Naive thymus-derived CD4-positive, alpha-beta T cell (primary cell): ENCODE results near the gene ENHO. TPM values are rescaled to one million over a fixed set of nuclear protein-coding genes. Genes with fewer than 3 reads are reported as not detected.
A peak's percentile ranks its signal among the peaks of the same experiment; 100 is the strongest.

Experiments used
- ATAC-seq: fragments of 150-1000 bp; cut with Tn5 transposase; 2 replicates; pipeline ENCODE4 v1.10.0; 2021; ENCODE audit warnings: mild to moderate bottlenecking, moderate library complexity
- CTCF ChIA-PET: fragments of 350-600 bp; sonication (Branson Sonifier 250); formaldehyde crosslinking; loops from one replicate; lab custom pipeline; 2021; ENCODE audit warnings: antibody characterized with exemption; lab: Charles Lee
- POLR2A ChIA-PET: fragments of 350-600 bp; sonication (Branson Sonifier 250); formaldehyde crosslinking; loops from one replicate; lab custom pipeline; 2021; ENCODE audit warnings: antibody characterized with exemption, inconsistent platforms; lab: Charles Lee
- DNase-seq, 9 donors: peaks; one replicate each; pipeline versions ENCODE4 v3.0.0 to v3.0.0-alpha.2; 2020 to 2022; ENCODE audit warnings: mixed read lengths in 1 of 9
- H3K27ac ChIP-seq: one replicate; pipeline ENCODE4 v1.7.0; 2013; ENCODE audit warnings: mild to moderate bottlenecking, low read depth, low read length, moderate library complexity
- H3K27me3 ChIP-seq, 2 donors: one replicate each; pipeline ENCODE4 v1.7.0; 2013; ENCODE audit warnings: low read length in 2 of 2, mild to moderate bottlenecking in 2 of 2, moderate library complexity in 2 of 2; ENCODE audit not compliant: control insufficient read depth in 2 of 2, insufficient read depth in 2 of 2
- H3K36me3 ChIP-seq, 3 experiments: 1 replicate in 2 of 3; 2 replicates in 1 of 3; pipeline ENCODE4 v1.7.0; 2013; ENCODE audit warnings: low read length in 3 of 3, mild to moderate bottlenecking in 3 of 3, moderate library complexity in 1 of 3; ENCODE audit not compliant: insufficient read depth in 3 of 3, control insufficient read depth in 2 of 3
- H3K4me1 ChIP-seq, 2 donors: one replicate each; pipeline ENCODE4 v1.7.0; 2013; ENCODE audit warnings: low read length in 2 of 2, mild to moderate bottlenecking in 2 of 2, moderate library complexity in 1 of 2; ENCODE audit not compliant: control insufficient read depth in 2 of 2, insufficient read depth in 2 of 2
- H3K4me3 ChIP-seq: 2 replicates; pipeline ENCODE4 v1.7.0; 2013; ENCODE audit warnings: mild to moderate bottlenecking, low read length
- H3K9me3 ChIP-seq, 3 experiments: 1 replicate in 2 of 3; 2 replicates in 1 of 3; pipeline ENCODE4 v1.7.0; 2013; ENCODE audit warnings: low read length in 3 of 3; ENCODE audit not compliant: control insufficient read depth in 2 of 3
- H3K27ac Mint-ChIP-seq, 9 donors: one replicate each; pipeline ENCODE4 v1.8.0; 2020 to 2022; ENCODE audit warnings: mixed read lengths in 9 of 9, mild to moderate bottlenecking in 8 of 9, moderate library complexity in 5 of 9, inconsistent platforms in 2 of 9
- H3K27me3 Mint-ChIP-seq, 5 donors: one replicate each; pipeline ENCODE4 v1.8.0; 2021 to 2022; ENCODE audit warnings: mixed read lengths in 5 of 5, mild to moderate bottlenecking in 1 of 5
- H3K36me3 Mint-ChIP-seq, 5 donors: one replicate each; pipeline ENCODE4 v1.8.0; 2020 to 2022; ENCODE audit warnings: mixed read lengths in 5 of 5, mild to moderate bottlenecking in 3 of 5, inconsistent platforms in 1 of 5
- H3K4me1 Mint-ChIP-seq, 7 donors: one replicate each; pipeline ENCODE4 v1.8.0; 2020 to 2022; ENCODE audit warnings: mixed read lengths in 7 of 7, mild to moderate bottlenecking in 3 of 7, inconsistent platforms in 1 of 7
- H3K4me3 Mint-ChIP-seq, 10 donors: one replicate each; pipeline ENCODE4 v1.8.0; 2020 to 2022; ENCODE audit warnings: mild to moderate bottlenecking in 10 of 10, mixed read lengths in 10 of 10, moderate library complexity in 6 of 10, inconsistent platforms in 2 of 10
- H3K9me3 Mint-ChIP-seq, 11 donors: one replicate each; pipeline ENCODE4 v1.8.0; 2020 to 2022; ENCODE audit warnings: mixed read lengths in 11 of 11, mild to moderate bottlenecking in 4 of 11, inconsistent platforms in 1 of 11, moderate library complexity in 1 of 11
- intact Hi-C, 2 donors: fragments of 100-400 bp; cut with micrococcal nuclease; formaldehyde crosslinking; loops; one replicate each; pipeline ENCODE4 v1.15.1; 2023
- polyA plus RNA-seq, 2 donors: library from polyadenylated mRNA; unstranded; fragments of 300-500 nt; fragmentation: Illumina TruSeq; gene quantifications; one replicate each; pipeline ENCODE4 v1.2.3, GENCODE V29; 2021
- total RNA-seq, 6 experiments: library from RNA in 5 of 6; stranded (reverse) in 5 of 6; gene quantifications; 1 replicate in 5 of 6; 2 replicates in 1 of 6; pipeline ENCODE4 v1.2.3 and lab custom pipeline; 2021 to 2026

The ENHO gene
- total and polyA plus RNA-seq, 7 experiments from 2014 or later, result 0.21 to 1.9 (median 0.56) TPM; not detected in 4

- Histone ChIP-seq H3K4me3 (no peak overlapping the region), H3K9me3 (no peaks in the 10 kb centered on the region), H3K27ac (no peak overlapping the region), H3K27me3 (no peaks in the 10 kb centered on the region), H3K4me1 (no peaks in the 10 kb centered on the region), H3K36me3 (no peaks in the 10 kb centered on the region)
- ChIA-PET POLR2A (no interaction called here), CTCF (no interaction called here)
- intact Hi-C loops, result no loop called here
- Mint-ChIP-seq H3K36me3 (no peaks in the 10 kb centered on the region), H3K4me1 (no peaks in the 10 kb centered on the region), H3K9me3 (peaks cover 0 to under 1% (median 0%) of the 10 kb centered on the region in 11 donors), H3K27ac (no peak overlapping the region), H3K27me3 (peaks cover 11 to 40% (median 34%) of the 10 kb centered on the region in 5 donors), H3K4me3 (no peak overlapping the region)
- no peak for DNase-seq
- no peak for ATAC-seq
Measured at GRCh38 chr9:34568133-34568532, 45.3 kb upstream of the ENHO start.

GRCh38 chr9:34566972-34567371 is 44.2 kb upstream of the ENHO start:
- H3K9me3 Mint-ChIP-seq, result peaks cover 0 to 9% (median 0%) of the 10 kb centered on the region in 11 donors
- ChIA-PET CTCF (no interaction called here), POLR2A (no interaction called here)
- H3K4me3 Mint-ChIP-seq, result no peak overlapping the region
- H3K27ac Mint-ChIP-seq, result no peak overlapping the region
- Histone ChIP-seq H3K4me1 (no peaks in the 10 kb centered on the region), H3K9me3 (peaks cover 0 to 4% (median 0%) of the 10 kb centered on the region in 3 experiments), H3K27me3 (no peaks in the 10 kb centered on the region), H3K36me3 (no peaks in the 10 kb centered on the region), H3K27ac (no peak overlapping the region), H3K4me3 (no peak overlapping the region)
- no peaks in the 10 kb centered on the region for H3K4me1 Mint-ChIP-seq
- no peaks in the 10 kb centered on the region for H3K36me3 Mint-ChIP-seq
- intact Hi-C loops, result no loop called here
- DNase-seq, result no peak
- peaks cover 13 to 40% (median 29%) of the 10 kb centered on the region in 5 donors for H3K27me3 Mint-ChIP-seq
- ATAC-seq, result no peak

DNA sequence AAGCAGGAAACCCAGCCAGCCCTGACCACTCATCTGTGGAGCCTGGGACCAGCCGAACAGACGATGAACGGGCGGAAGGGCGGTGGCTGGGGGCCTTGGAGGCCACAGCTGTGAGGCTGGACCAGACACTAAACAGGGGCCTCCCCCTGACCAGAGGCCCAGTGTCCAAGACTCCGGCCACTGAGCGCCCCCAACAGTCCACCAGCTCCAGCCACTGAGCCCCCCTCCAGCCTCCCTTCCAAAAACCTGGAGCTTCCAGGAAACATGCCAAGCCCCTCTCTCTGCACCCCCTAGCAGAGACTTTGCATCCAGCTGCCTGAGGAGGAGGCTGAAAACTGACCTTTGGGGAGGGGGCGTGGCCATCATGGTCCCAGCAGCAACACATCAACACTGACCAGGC is 43.5 kb upstream of the ENHO start:
- Histone ChIP-seq H3K36me3 (no peaks in the 10 kb centered on the region), H3K4me1 (no peaks in the 10 kb centered on the region), H3K4me3 (no peak overlapping the region), H3K9me3 (peaks cover 0 to 6% (median 0%) of the 10 kb centered on the region in 3 experiments), H3K27me3 (no peaks in the 10 kb centered on the region), H3K27ac (no peak overlapping the region)
- CTCF ChIA-PET, result no interaction called here
- Mint-ChIP-seq H3K27ac (no peak overlapping the region), H3K27me3 (peaks cover 13 to 39% (median 31%) of the 10 kb centered on the region in 5 donors), H3K4me1 (no peaks in the 10 kb centered on the region), H3K9me3 (peaks cover 0 to 9% (median 0%) of the 10 kb centered on the region in 11 donors), H3K36me3 (no peaks in the 10 kb centered on the region), H3K4me3 (no peak overlapping the region)
- DNase-seq (no peak), ATAC-seq (no peak)
- intact Hi-C loops, result no loop called here
- POLR2A ChIA-PET, result no interaction called here

DNA sequence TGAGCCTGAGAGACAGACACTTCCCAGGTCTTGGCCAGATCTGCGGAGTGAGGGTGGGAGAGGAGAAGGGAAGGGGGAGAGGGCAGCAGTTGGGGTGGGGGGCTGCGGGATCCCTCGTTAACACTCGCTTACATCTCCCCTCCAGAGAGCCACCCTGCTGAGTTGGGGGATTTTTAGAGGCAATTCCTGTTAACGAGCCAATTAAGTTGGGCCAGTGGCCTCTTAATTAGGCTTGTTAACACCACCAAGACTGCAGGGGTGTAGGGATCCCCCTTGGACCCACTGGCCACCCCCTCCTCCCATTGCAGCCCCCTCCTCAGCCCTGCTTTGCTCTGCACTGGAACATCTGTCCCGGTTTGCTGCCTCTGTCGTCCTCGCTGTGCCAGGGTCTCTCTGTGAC is 43.1 kb upstream of the ENHO start:
- intact Hi-C loops, result no loop called here
- Histone ChIP-seq H3K4me1 (no peaks in the 10 kb centered on the region), H3K9me3 (peaks cover 0 to 6% (median 0%) of the 10 kb centered on the region in 3 experiments), H3K36me3 (no peaks in the 10 kb centered on the region), H3K27me3 (no peaks in the 10 kb centered on the region), H3K27ac (no peak overlapping the region), H3K4me3 (no peak overlapping the region)
- no peaks in the 10 kb centered on the region for H3K4me1 Mint-ChIP-seq
- DNase-seq, result no peak
- CTCF ChIA-PET, result interaction anchor here (0.5 kb wide), 1 partner anchor 18 kb away, joined by 3 read pairs; no protein-coding TSS in a partner anchor
- POLR2A ChIA-PET, result no interaction called here
- peaks cover 16 to 39% (median 36%) of the 10 kb centered on the region in 5 donors for H3K27me3 Mint-ChIP-seq
- no peak overlapping the region for H3K4me3 Mint-ChIP-seq
- peaks cover 0 to 9% (median 0%) of the 10 kb centered on the region in 11 donors for H3K9me3 Mint-ChIP-seq
- H3K27ac Mint-ChIP-seq, result no peak overlapping the region
- ATAC-seq, result no peak
- H3K36me3 Mint-ChIP-seq, result no peaks in the 10 kb centered on the region

- ATAC-seq (no peak), DNase-seq (no peak)
- Histone ChIP-seq H3K36me3 (no peaks in the 10 kb centered on the region), H3K4me1 (no peaks in the 10 kb centered on the region), H3K27ac (no peak overlapping the region), H3K4me3 (no peak overlapping the region), H3K9me3 (peaks cover 0 to 6% (median 0%) of the 10 kb centered on the region in 3 experiments), H3K27me3 (no peaks in the 10 kb centered on the region)
- H3K9me3 Mint-ChIP-seq, result peaks cover 0 to 9% (median 0%) of the 10 kb centered on the region in 11 donors
- no peak overlapping the region for H3K4me3 Mint-ChIP-seq
- POLR2A ChIA-PET, result no interaction called here
- CTCF ChIA-PET, result no interaction called here
- H3K36me3 Mint-ChIP-seq, result peaks cover 0 to 4% (median 0%) of the 10 kb centered on the region in 5 donors
- intact Hi-C loops, result no loop called here
- H3K27me3 Mint-ChIP-seq, result peaks cover 20 to 47% (median 38%) of the 10 kb centered on the region in 5 donors
- no peak overlapping the region for H3K27ac Mint-ChIP-seq
- H3K4me1 Mint-ChIP-seq, result no peaks in the 10 kb centered on the region
Measured at GRCh38 chr9:34564617-34565016, 41.8 kb upstream of the ENHO start.

DNA sequence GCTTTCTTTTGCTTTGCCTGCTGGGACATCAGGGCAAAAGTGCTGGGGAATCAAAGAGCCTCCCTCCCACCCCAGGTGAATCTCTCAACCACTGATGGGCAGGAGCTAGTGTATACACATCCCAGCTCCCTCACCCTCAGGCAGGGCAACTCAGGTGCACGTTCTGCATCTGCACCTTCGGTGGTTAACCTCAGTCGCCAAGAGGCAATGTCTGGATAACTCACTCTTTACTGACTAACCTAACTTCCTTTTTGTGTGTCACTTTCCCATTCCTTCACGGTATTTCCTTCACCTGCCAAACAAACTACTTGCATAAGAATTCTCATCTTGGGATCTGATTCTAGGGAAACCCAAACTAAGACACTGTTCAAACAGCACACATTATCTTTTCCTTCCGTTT is 40.5 kb upstream of the ENHO start:
- peaks cover 0 to 9% (median 0%) of the 10 kb centered on the region in 11 donors for H3K9me3 Mint-ChIP-seq
- Histone ChIP-seq H3K36me3 (no peaks in the 10 kb centered on the region), H3K27me3 (no peaks in the 10 kb centered on the region), H3K4me3 (no peak overlapping the region), H3K9me3 (peaks cover 0 to 6% (median 0%) of the 10 kb centered on the region in 3 experiments), H3K27ac (no peak overlapping the region), H3K4me1 (no peaks in the 10 kb centered on the region)
- no peak overlapping the region for H3K27ac Mint-ChIP-seq
- DNase-seq (no peak), ATAC-seq (no peak)
- H3K36me3 Mint-ChIP-seq, result peaks cover 0 to 4% (median 0%) of the 10 kb centered on the region in 5 donors
- ChIA-PET CTCF (no interaction called here), POLR2A (no interaction called here)
- intact Hi-C loops, result no loop called here
- no peaks in the 10 kb centered on the region for H3K4me1 Mint-ChIP-seq
- no peak overlapping the region for H3K4me3 Mint-ChIP-seq
- H3K27me3 Mint-ChIP-seq, result peaks cover 24 to 47% (median 43%) of the 10 kb centered on the region in 5 donors

GRCh38 chr9:34562135-34562745 is 39.5 kb upstream of the ENHO start:
- Histone ChIP-seq H3K36me3 (no peaks in the 10 kb centered on the region), H3K9me3 (peaks cover 0 to 6% (median 0%) of the 10 kb centered on the region in 3 experiments), H3K27me3 (no peaks in the 10 kb centered on the region), H3K27ac (no peak overlapping the region), H3K4me1 (no peaks in the 10 kb centered on the region), H3K4me3 (no peak overlapping the region)
- ChIA-PET CTCF (no interaction called here), POLR2A (no interaction called here)
- H3K27ac Mint-ChIP-seq, result no peak overlapping the region
- DNase-seq (no peak), ATAC-seq (peak; percentile 19)
- peaks cover 25 to 52% (median 48%) of the 10 kb centered on the region in 5 donors for H3K27me3 Mint-ChIP-seq
- H3K4me3 Mint-ChIP-seq, result no peak overlapping the region
- peaks cover 0 to 9% (median 0%) of the 10 kb centered on the region in 11 donors for H3K9me3 Mint-ChIP-seq
- intact Hi-C loops, result no loop called here
- no peaks in the 10 kb centered on the region for H3K4me1 Mint-ChIP-seq
- peaks cover 0 to 4% (median 0%) of the 10 kb centered on the region in 5 donors for H3K36me3 Mint-ChIP-seq
